Measurements from ENCODE around the gene ADAT3. TPM values are rescaled to one million over a fixed set of nuclear protein-coding genes. Genes with fewer than 3 reads are reported as not detected.

ADAT3 gene
- total and polyA plus RNA-seq, 8 donors, result 4.2 to 75.9 (median 6.3) TPM

- Histone ChIP-seq H3K4me3 (no peak overlapping the region), H3K4me1 (peaks cover 0 to 10% (median 4%) of the 10 kb centered on the region in 4 donors), H3K9me3 (no peaks in the 10 kb centered on the region), H3K36me3 (peaks cover 0 to 29% (median 18%) of the 10 kb centered on the region in 4 donors), H3K27me3 (no peaks in the 10 kb centered on the region), H3K27ac (no peak overlapping the region)
- WGBS, 5 donors, result 84 to 91% (median 89%) methylated on average over 13 to 42 of the region's 42 CpGs
- DNase-seq, result no peak
- intact Hi-C loops (cut with DNase I; ENCODE audit: low total_unique reads), result no loop called here
- TF ChIP-seq POLR2AphosphoS5 (IDR thresholded peaks at IDR 0.05) (no peak), EP300 (IDR thresholded peaks at IDR 0.05) (no peak), POLR2A (IDR thresholded peaks at IDR 0.05) (no peak)
- TF ChIP-seq, protein P1, sequence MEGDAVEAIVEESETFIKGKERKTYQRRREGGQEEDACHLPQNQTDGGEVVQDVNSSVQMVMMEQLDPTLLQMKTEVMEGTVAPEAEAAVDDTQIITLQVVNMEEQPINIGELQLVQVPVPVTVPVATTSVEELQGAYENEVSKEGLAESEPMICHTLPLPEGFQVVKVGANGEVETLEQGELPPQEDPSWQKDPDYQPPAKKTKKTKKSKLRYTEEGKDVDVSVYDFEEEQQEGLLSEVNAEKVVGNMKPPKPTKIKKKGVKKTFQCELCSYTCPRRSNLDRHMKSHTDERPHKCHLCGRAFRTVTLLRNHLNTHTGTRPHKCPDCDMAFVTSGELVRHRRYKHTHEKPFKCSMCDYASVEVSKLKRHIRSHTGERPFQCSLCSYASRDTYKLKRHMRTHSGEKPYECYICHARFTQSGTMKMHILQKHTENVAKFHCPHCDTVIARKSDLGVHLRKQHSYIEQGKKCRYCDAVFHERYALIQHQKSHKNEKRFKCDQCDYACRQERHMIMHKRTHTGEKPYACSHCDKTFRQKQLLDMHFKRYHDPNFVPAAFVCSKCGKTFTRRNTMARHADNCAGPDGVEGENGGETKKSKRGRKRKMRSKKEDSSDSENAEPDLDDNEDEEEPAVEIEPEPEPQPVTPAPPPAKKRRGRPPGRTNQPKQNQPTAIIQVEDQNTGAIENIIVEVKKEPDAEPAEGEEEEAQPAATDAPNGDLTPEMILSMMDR (IDR thresholded peaks at IDR 0.05), result no peak
Measured at GRCh38 chr19:1961000-1961883, 56.0 kb downstream of the ADAT3 start.

DNA sequence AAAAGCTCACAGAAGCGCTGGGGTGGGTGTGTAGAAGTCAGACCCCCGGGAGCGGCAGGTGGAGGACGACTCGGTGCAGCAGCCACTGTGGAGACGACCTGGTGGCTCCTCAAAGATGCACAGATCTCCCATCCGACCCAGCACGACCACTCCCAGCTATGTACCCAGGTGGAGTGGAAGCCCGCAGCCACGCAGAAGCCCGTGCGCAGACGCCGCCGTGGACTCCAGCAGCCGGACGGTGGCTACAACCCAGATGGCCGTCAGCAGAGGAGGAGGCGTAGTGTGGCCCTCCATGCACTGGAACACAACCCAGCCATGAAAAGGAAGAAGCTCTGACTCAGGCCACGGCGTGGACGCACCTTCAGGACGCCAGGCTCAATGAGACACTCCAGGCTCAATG, 57.5 kb downstream of the ADAT3 start:
- Histone ChIP-seq H3K9me3 (no peaks in the 10 kb centered on the region), H3K4me1 (peaks cover 0 to 8% (median 0%) of the 10 kb centered on the region in 4 donors), H3K36me3 (peaks cover 0 to 29% (median 22%) of the 10 kb centered on the region in 4 donors), H3K4me3 (no peak overlapping the region), H3K27me3 (no peaks in the 10 kb centered on the region), H3K27ac (no peak overlapping the region)
- no peak for DNase-seq
- intact Hi-C loops (cut with DNase I; ENCODE audit: low total_unique reads), result no loop called here
- WGBS, 5 donors, result 92 to 100% (median 96%) methylated on average over 5 to 23 of the region's 23 CpGs
- TF ChIP-seq EP300 (IDR thresholded peaks at IDR 0.05) (no peak), POLR2A (IDR thresholded peaks at IDR 0.05) (no peak), POLR2AphosphoS5 (IDR thresholded peaks at IDR 0.05) (no peak)
- TF ChIP-seq, protein P1 (IDR thresholded peaks at IDR 0.05), result no peak

Other genes starting within 250 kb of the ADAT3 start
- under 1 TPM in 2 of 5 donors, not detected in 3; 0.29 to 0.37 TPM for gene ONECUT3, start 151.9 kb upstream of the ADAT3 start, total RNA-seq
- under 1 TPM in 1 of 3 donors, not detected in 2; 0.13 TPM for gene ONECUT3, start 151.9 kb upstream of the ADAT3 start, polyA plus RNA-seq
- 1 to 10 TPM in 1 of 5 donors, not detected in 4; 1.3 TPM for gene ATP8B3, start 93.1 kb upstream of the ADAT3 start, total RNA-seq
- 1 to 10 TPM in 1 of 3 donors, under 1 TPM in 2; 0.15 to 1.4 (median 0.31) TPM for gene ATP8B3, start 93.1 kb upstream of the ADAT3 start, polyA plus RNA-seq
- 100 to 1,000 TPM in 1 of 5 donors, 10 to 100 TPM in 4; 10.1 to 164 (median 25.7) TPM for gene REXO1, start 56.9 kb upstream of the ADAT3 start, total RNA-seq
- 10 to 100 TPM; 10.1 to 15.5 (median 15.2) TPM for gene REXO1, start 56.9 kb upstream of the ADAT3 start, polyA plus RNA-seq
- gene KLF16, start 41.8 kb upstream of the ADAT3 start, total RNA-seq, result 10 to 100 TPM in 2 of 5 donors, 1 to 10 TPM in 2, not detected in 1; 3.5 to 31.9 (median 15.8) TPM
- 1 to 10 TPM; 5.0 to 7.6 (median 6.6) TPM for gene KLF16, start 41.8 kb upstream of the ADAT3 start, polyA plus RNA-seq
- gene ABHD17A, start 19.9 kb upstream of the ADAT3 start, total RNA-seq, result 100 to 1,000 TPM in 1 of 5 donors, 10 to 100 TPM in 4; 25.7 to 177 (median 33.0) TPM
- 10 to 100 TPM; 73.0 to 76.3 (median 75.5) TPM for gene ABHD17A, start 19.9 kb upstream of the ADAT3 start, polyA plus RNA-seq
- gene SCAMP4, start within 50 bp of the ADAT3 start, total RNA-seq, result 10 to 100 TPM; 10.7 to 77.6 (median 17.9) TPM
- 10 to 100 TPM in 2 of 3 donors, 1 to 10 TPM in 1; 7.8 to 23.9 (median 19.4) TPM for gene SCAMP4, start within 50 bp of the ADAT3 start, polyA plus RNA-seq
- gene CSNK1G2, start 35.8 kb downstream of the ADAT3 start, total RNA-seq, result 100 to 1,000 TPM in 3 of 5 donors, 10 to 100 TPM in 2; 35.8 to 210 (median 106) TPM
- gene CSNK1G2, start 35.8 kb downstream of the ADAT3 start, polyA plus RNA-seq, result 10 to 100 TPM; 30.2 to 44.9 (median 37.3) TPM
- 10 to 100 TPM; 17.9 to 39.6 (median 33.3) TPM for gene BTBD2, start 110.3 kb downstream of the ADAT3 start, total RNA-seq
- gene BTBD2, start 110.3 kb downstream of the ADAT3 start, polyA plus RNA-seq, result 10 to 100 TPM; 39.9 to 50.2 (median 40.9) TPM
- gene MKNK2, start 145.8 kb downstream of the ADAT3 start, total RNA-seq, result 100 to 1,000 TPM in 2 of 5 donors, 10 to 100 TPM in 3; 38.7 to 192 (median 83.9) TPM
- gene MKNK2, start 145.8 kb downstream of the ADAT3 start, polyA plus RNA-seq, result 100 to 1,000 TPM; 102 to 164 (median 130) TPM
- gene MOB3A, start 190.9 kb downstream of the ADAT3 start, total RNA-seq, result 100 to 1,000 TPM in 2 of 5 donors, 10 to 100 TPM in 2, 1 to 10 TPM in 1; 9.9 to 181 (median 41.4) TPM
- gene MOB3A, start 190.9 kb downstream of the ADAT3 start, polyA plus RNA-seq, result 10 to 100 TPM; 12.6 to 17.4 (median 14.1) TPM
- gene IZUMO4, start 191.5 kb downstream of the ADAT3 start, total RNA-seq, result 1 to 10 TPM in 2 of 5 donors, not detected in 3; 3.5 to 7.5 TPM
- gene IZUMO4, start 191.5 kb downstream of the ADAT3 start, polyA plus RNA-seq, result 10 to 100 TPM in 1 of 3 donors, 1 to 10 TPM in 2; 8.1 to 22.3 (median 9.6) TPM
- 100 to 1,000 TPM in 4 of 5 donors, 10 to 100 TPM in 1; 49.0 to 340 (median 134) TPM for gene AP3D1, start 246.2 kb downstream of the ADAT3 start, total RNA-seq
- 10 to 100 TPM; 53.8 to 59.6 (median 59.4) TPM for gene AP3D1, start 246.2 kb downstream of the ADAT3 start, polyA plus RNA-seq

Data from stomach (tissue), 9 donors.